ENCODE results near the gene NELL1. TPM values are rescaled to one million over a fixed set of nuclear protein-coding genes. Genes with fewer than 3 reads are reported as not detected.

The NELL1 gene
- total and polyA plus RNA-seq, 4 donors: 0.05 to 0.31 (median 0.12) TPM; not detected in 1

DNA sequence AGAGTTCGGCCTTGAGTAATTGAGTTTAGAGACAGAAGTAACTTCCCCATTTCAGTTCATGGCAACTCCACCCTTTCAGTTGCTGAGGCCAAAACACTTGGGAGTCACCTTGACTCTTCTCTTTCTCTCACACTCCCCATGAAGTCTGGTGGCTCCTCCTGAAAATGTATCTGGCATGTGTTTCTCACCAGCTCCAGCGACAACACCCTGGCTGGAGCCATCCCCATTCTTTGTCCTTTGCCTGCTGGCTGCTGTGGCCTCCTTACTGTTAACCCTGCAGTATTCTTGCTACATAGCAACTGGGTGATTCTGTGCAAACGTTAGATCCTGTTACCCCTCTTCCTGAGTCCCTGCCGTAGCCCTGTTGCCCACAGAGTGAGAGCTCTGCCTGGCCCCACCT lies 46.1 kb upstream of the NELL1 start:
- H3K4me3 ChIP-seq: no peak overlapping the region
- TF ChIP-seq, protein P1, sequence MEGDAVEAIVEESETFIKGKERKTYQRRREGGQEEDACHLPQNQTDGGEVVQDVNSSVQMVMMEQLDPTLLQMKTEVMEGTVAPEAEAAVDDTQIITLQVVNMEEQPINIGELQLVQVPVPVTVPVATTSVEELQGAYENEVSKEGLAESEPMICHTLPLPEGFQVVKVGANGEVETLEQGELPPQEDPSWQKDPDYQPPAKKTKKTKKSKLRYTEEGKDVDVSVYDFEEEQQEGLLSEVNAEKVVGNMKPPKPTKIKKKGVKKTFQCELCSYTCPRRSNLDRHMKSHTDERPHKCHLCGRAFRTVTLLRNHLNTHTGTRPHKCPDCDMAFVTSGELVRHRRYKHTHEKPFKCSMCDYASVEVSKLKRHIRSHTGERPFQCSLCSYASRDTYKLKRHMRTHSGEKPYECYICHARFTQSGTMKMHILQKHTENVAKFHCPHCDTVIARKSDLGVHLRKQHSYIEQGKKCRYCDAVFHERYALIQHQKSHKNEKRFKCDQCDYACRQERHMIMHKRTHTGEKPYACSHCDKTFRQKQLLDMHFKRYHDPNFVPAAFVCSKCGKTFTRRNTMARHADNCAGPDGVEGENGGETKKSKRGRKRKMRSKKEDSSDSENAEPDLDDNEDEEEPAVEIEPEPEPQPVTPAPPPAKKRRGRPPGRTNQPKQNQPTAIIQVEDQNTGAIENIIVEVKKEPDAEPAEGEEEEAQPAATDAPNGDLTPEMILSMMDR (IDR thresholded peaks at IDR 0.05; ENCODE audit: control extremely low read depth, extremely low read depth): no peak
- no peaks in the 10 kb centered on the region for H3K4me1 ChIP-seq (ENCODE audit: control insufficient read depth in 5 of 5, insufficient read depth in 5 of 5, low read length in 5 of 5)
- H3K9me3 ChIP-seq (ENCODE audit: control insufficient read depth in 4 of 4, insufficient read depth in 3 of 4, low read length in 3 of 4): peaks cover 0 to 4% (median 0%) of the 10 kb centered on the region in 4 donors
- H3K27ac ChIP-seq (ENCODE audit: low read depth in 1 of 2, low read length in 1 of 2): no peak overlapping the region
- no peak overlapping the region for H3K9ac ChIP-seq (ENCODE audit: insufficient read depth in 1 of 2, low read length in 2 of 2)
- ATAC-seq (ENCODE audit: insufficient read depth, low FRiP score) (no peak), DNase-seq (no peak)
- no peaks in the 10 kb centered on the region for H3K36me3 ChIP-seq (ENCODE audit: control insufficient read depth in 4 of 4, insufficient read depth in 4 of 4, low read length in 4 of 4)
- H3K27me3 ChIP-seq (ENCODE audit: control insufficient read depth in 3 of 3, insufficient read depth in 3 of 3, low read length in 2 of 3): peaks cover 0 to 3% (median 0%) of the 10 kb centered on the region in 3 donors
- 46 to 54% methylated on average over 4 of the region's 4 CpGs for WGBS, 2 donors

DNA sequence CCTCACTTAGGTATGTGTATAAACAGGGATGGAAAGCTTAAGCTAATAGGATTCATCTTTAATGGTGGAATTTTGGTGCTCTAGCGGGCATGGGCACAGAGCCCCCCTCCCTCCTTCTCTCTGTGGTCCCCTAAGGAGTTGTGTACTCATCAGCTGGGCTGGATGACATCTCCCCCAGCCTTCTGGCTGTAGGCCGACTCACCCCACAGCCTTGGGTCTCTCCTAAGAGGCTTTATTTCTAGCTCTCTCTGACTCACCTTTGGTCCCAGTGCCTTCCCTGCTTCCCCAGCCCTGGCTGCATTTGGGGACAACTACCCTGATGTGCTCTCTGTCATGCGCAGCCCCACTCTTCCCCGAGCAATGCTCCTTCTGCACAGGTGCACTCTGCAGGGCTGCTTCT lies 43.1 kb upstream of the NELL1 start:
- no peak for DNase-seq
- whole genome bisulfite sequencing, 2 donors: 63 to 68% methylated on average over 4 of the region's 4 CpGs
- no peak overlapping the region for H3K9ac ChIP-seq (ENCODE audit: insufficient read depth in 1 of 2, low read length in 2 of 2)

DNA sequence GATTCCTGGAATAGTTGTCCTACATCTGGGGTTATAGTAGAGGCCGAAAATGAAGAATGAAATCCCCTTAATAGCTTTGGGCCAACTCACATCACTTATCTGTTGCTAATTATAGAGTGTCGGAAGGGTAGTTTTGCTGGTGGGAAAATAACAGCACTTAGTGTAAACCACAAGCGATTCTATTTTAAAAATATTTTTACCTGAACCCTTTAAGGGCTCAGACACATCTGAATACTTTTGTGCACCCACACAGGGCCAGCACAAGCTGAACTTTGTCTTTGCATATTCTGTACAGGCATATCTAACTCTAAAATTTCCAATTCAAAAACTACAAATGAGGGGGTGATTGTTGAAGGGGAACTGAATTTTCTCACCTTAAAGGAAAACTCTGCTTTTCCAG lies 42.4 kb upstream of the NELL1 start:
- 72 to 84% methylated on average over 3 of the region's 3 CpGs for WGBS, 2 donors

More for the DNA sequence above, 43.1 kb upstream of the NELL1 start:
- ATAC-seq (ENCODE audit: insufficient read depth, low FRiP score): no peak
- H3K27me3 ChIP-seq (ENCODE audit: control insufficient read depth in 3 of 3, insufficient read depth in 3 of 3, low read length in 2 of 3): peaks cover 0 to 3% (median 0%) of the 10 kb centered on the region in 3 donors
- peaks cover 0 to 9% (median 0%) of the 10 kb centered on the region in 4 donors for H3K9me3 ChIP-seq (ENCODE audit: control insufficient read depth in 4 of 4, insufficient read depth in 3 of 4, low read length in 3 of 4)
- no peaks in the 10 kb centered on the region for H3K4me1 ChIP-seq (ENCODE audit: control insufficient read depth in 5 of 5, insufficient read depth in 5 of 5, low read length in 5 of 5)
- H3K4me3 ChIP-seq: no peak overlapping the region
- no peak overlapping the region for H3K27ac ChIP-seq (ENCODE audit: low read depth in 1 of 2, low read length in 1 of 2)
- H3K36me3 ChIP-seq (ENCODE audit: control insufficient read depth in 4 of 4, insufficient read depth in 4 of 4, low read length in 4 of 4): no peaks in the 10 kb centered on the region
- TF ChIP-seq, protein P1 (IDR thresholded peaks at IDR 0.05; ENCODE audit: control extremely low read depth, extremely low read depth): no peak

More for the DNA sequence above, 42.4 kb upstream of the NELL1 start:
- DNase-seq (no peak), ATAC-seq (ENCODE audit: insufficient read depth, low FRiP score) (no peak)
- Histone ChIP-seq H3K4me1 (ENCODE audit: control insufficient read depth in 5 of 5, insufficient read depth in 5 of 5, low read length in 5 of 5) (no peaks in the 10 kb centered on the region), H3K27me3 (ENCODE audit: control insufficient read depth in 3 of 3, insufficient read depth in 3 of 3, low read length in 2 of 3) (peaks cover 0 to 3% (median under 1%) of the 10 kb centered on the region in 3 donors), H3K9ac (ENCODE audit: insufficient read depth in 1 of 2, low read length in 2 of 2) (no peak overlapping the region), H3K4me3 (no peak overlapping the region), H3K27ac (ENCODE audit: low read depth in 1 of 2, low read length in 1 of 2) (no peak overlapping the region), H3K36me3 (ENCODE audit: control insufficient read depth in 4 of 4, insufficient read depth in 4 of 4, low read length in 4 of 4) (no peaks in the 10 kb centered on the region), H3K9me3 (ENCODE audit: control insufficient read depth in 4 of 4, insufficient read depth in 3 of 4, low read length in 3 of 4) (peaks cover 0 to 9% (median 0%) of the 10 kb centered on the region in 4 donors)
- TF ChIP-seq, protein P1 (IDR thresholded peaks at IDR 0.05; ENCODE audit: control extremely low read depth, extremely low read depth): no peak
